HG02759 (cell line): ENCODE results near the gene SAMD14.
"Not testable (repeated sequence)": the region's sequence is repeated elsewhere in the genome, so short reads cannot be mapped to it uniquely, and the experiment has no call there.

Experiments
- ATAC-seq: cut with Tn5 transposase; IDR thresholded peaks from one replicate; pipeline ENCODE4 v1.9.1; 2021; ENCODE audit warnings: mild to moderate bottlenecking, moderate library complexity; ENCODE audit not compliant: unreplicated experiment

SAMD14 gene

DNA sequence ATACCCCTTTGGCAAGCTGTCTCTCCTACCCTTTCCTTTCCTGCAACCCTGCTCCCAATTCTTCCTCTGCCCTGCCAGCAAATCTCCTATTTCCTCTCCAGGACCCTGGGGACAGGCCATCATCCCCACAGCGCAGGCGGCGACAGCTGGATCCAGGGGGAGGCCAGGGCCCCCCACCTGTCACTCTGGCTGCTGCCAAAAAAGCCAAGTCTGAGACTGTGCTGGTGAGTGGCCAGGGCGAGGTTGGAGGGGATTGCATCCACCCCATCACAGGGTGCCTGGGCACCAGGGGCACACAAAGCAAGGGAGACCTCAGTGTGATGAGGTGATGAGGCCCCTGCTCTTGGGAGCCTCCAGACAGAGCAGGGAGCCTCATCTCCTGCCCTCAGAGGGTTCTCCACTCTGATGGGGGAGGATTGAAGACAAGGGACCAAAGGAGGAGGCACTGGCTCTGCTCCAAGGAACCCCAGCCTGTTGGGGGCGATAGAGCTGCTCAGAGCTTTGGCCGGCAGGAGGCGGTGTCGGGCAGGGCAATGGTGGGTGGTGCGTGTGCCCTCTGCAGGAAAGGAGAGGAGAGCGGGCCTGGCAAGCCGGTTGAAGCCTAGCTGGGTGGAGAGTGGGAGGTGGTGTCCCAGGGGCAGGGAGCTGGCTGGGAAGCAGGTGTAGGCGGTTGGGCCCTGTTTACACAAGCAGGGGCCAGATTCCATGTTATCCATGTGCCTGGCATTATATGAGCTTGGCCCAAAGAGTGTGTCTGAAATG, 50.4 kb downstream of the SAMD14 start:
- ATAC-seq, result no peak

DNA sequence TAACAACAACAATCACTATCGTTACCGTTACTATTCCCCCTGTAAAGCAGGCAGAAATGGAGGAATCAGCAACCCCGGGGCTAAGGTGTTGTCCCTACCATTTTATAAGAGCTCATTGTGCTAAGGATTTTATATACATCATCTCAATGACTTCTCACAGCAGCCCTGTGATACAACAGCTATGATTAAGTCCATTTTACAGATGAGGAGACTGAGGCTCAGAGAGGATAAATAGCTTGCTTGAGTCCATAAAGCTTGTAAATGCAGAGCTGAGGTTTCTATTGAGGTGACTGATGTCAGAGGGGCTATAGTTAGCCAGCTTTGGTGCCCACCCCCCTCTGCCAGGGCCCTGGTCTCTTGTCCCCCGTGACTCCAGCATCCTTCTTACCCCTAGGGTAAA, 51.5 kb downstream of the SAMD14 start:
- ATAC-seq, result no peak

DNA sequence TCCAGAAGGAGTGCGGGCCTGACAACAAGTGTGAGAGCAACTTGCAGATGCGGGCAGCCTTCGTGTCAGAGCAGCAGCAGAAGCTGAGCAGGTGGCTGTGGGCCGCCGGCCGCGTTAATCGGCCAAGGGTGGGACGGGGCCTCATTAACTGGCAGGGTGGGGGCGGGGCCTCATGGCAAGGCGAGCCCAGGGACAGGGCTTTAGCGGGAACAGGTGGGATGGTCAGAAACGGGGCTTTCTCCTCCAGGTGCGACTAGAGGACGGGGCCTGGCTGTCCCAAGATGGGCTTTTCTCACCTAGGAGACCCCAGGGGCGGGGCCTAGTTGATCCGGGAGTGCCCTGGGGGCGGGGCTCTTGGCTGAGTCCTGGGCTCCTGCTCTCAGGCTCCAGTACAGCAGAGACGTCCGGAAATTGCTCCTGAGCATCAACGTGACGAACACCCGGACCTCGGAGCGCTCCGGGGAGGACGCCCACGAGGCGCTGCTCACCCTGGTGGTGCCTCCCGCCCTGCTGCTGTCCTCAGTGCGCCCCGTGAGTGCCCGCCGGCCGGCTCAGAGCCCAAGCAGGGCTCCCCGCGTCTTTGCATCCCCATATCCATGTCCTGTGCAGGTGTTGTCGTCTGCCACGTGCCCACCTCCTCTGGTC, 53.2 kb downstream of the SAMD14 start:
- ATAC-seq, result no peak

DNA sequence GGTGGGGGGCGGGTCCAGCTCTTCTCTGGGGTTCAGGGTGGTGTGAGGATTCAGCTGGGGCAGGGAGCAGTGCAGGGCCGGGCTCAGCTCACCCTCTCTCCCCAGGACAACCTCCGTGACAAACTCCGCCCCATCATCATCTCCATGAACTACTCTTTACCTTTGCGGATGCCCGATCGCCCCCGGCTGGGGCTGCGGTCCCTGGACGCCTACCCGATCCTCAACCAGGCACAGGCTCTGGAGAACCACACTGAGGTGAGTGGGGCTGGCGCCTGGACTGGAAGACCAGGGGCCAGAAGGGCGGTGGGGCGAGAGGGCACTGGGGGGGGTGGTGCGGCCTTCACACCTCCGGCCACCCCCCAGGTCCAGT, 53.8 kb downstream of the SAMD14 start:
- ATAC-seq, result no peak

DNA sequence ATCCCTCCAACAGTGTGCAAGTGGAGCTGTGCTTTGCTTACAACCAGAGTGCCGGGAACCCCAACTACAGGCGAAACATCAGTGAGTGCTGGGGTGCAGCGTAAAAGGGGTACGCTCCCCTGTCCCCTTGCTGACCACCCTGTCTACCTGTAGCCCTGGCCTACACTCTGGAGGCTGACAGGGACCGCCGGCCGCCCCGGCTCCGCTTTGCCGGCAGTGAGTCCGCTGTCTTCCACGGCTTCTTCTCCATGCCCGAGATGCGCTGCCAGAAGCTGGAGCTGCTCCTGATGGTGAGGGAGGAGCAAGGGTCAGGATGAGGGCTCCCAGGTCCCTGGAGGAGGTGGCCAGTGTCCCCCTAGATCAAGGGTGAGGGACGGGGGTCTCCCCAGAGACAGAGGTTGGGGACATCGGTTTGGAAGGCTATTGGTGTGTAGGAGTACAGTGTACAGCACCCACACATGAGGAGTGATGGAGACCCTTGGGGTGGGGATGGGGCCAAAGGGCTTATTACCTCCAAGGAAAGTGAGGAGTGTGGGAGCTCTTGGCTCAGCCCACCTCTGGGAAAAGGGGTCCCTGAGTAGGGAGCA, 54.4 kb downstream of the SAMD14 start:
- ATAC-seq, result no peak

DNA sequence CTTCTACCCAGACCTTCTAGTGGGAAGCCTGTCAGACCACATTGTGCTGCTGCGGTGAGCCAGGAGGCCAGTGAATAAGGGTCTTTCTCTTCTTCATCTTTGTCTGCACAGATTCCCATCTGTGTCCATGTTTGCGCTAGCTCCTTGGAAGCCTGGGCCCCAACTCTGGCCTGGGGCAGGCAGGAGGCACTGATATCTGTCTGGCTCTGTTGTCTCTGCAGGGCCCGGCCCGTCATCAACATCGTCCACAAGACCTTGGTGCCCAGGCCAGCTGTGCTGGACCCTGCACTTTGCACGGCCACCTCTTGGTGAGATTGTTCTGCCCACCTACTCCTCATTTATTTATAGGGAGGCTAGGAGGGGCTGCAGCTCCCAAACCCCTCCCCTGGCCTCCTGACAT, 55.7 kb downstream of the SAMD14 start:
- no peak for ATAC-seq

DNA sequence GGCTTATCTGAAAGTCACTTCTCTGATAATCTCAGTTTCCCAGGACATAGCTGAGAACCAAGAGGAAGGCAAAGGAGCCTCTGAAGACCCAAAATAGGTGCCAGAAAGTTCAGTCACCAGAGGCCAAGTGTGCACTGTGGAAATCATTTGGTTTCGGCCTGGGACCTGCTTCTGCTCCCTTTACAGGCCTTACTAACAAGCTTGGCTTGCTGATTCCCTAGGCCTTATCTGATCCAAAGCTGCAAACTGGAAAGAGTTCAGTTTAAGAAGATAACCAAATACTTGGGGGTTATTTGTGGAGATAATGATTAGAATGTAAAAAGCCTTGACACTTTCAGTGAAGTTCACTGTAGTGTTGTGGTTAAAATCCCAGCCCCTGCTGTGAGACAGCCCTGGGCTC, 57.0 kb downstream of the SAMD14 start:
- no peak for ATAC-seq

DNA sequence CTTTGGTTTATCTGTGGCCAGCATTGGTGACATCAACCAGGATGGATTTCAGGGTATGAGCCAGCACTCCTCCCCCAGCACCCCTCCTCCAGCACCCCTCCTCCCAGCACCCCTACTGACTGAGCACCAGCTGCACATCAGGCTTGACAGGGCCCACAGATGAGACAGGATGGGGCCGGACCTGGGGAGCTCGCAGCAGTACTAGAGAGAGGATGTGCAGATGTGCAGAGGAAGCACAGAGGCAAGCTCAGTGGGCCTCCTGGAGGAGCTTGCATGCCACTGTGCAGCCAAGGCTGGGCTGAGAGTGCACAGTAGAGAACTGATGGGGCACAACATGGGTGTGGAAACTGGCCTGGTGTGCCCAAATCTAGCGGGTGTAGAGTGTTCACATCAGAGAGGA, 57.8 kb downstream of the SAMD14 start:
- ATAC-seq, result no peak

DNA sequence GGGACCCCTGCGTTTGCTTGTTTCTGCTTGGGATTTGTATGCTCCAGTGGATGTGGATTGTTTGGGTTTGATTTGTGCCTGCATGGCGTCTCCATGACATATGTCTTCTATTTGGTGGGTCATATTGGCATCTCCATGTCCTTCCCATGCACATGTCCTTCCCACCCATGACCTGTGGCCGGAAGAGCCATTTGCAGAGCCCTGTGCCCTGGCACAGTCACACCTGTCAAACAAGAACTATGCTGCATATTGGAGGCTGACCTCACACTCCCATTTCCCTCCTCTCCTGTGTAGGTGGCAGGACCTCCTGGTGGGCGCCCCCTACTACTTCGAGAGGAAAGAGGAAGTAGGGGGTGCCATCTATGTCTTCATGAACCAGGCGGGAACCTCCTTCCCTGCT, 58.3 kb downstream of the SAMD14 start:
- ATAC-seq, result no peak

DNA sequence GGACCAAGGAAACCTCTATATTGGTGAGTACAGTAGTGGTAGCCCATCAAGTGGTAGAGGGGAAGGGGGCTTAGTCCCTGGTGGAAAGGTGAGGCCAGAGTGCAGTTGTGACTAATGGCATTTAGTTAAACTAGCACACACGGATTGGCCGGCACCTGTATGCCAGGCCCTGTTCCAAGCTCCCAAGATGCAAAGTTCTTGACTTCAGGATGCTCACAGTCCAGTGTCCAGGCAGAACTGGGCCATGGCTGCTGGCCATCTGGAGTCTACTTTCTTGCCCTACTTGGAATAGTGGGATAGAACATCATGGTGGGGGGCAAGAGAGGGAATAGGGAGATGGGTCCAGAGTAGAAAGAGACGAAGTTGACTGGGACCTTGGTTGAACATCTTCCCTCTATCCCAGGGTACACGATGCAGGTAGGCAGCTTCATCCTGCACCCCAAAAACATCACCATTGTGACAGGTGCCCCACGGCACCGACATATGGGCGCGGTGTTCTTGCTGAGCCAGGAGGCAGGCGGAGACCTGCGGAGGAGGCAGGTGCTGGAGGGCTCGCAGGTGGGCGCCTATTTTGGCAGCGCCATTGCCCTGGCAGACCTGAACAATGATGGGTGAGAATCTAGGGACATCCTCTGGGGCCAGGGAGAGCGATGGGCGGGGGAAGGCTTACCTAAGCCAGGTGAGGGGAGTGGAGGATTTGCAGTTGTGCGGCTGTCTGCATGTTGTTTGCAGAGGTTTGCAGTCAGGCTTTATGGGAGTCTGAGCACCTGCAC, 58.9 kb downstream of the SAMD14 start:
- no peak for ATAC-seq

DNA sequence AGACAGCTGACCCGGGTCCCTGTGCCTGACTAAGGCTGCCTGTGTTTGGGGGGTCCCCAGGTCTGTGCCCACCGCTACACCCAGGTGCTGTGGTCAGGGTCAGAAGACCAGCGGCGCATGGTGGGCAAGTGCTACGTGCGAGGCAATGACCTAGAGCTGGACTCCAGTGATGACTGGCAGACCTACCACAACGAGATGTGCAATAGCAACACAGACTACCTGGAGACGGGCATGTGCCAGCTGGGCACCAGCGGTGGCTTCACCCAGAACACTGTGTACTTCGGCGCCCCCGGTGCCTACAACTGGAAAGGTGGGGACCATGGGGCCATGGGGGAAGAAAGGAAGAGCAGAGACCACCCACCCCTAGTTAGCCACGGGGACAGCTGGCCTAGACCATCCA, 62.0 kb downstream of the SAMD14 start:
- no peak for ATAC-seq

DNA sequence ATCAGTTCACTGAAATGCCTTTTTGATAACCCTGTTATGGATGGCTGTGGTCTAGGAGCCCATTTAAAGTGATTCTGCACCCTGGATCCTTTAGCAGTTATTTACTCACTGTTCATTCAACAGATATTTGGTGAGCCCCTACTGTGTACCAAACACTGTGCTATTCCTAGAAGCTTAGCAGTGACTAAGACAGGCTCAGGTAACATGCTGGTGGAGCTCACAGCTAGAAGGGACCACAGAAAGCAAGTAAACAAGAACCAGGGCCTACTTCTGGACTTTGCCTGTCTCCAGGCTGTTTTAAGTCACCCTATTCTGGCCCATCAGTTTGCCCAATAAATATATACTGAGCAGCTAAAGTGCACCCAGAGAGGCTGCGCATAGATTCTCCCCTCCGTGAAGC, 63.0 kb downstream of the SAMD14 start:
- no peak for ATAC-seq

DNA sequence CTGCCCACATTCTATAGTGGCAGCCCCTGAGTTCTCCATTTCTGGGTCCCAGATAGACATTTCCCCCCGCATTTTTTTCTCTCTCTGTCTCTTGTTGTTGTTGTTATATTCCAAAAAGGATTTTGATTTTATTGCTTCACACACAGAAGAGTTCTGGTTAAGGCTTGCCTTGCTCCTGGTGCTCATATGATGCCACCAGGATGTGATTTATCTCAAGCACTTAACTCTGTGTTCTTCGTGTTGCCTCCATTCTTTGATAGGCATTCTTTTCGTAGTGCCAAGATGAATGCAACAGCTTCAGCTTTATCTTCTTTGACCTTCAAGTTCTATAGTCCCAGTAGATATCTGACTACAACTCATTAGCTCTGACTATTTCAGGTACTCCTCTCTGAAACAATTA, 64.9 kb downstream of the SAMD14 start:
- ATAC-seq, result no peak

DNA sequence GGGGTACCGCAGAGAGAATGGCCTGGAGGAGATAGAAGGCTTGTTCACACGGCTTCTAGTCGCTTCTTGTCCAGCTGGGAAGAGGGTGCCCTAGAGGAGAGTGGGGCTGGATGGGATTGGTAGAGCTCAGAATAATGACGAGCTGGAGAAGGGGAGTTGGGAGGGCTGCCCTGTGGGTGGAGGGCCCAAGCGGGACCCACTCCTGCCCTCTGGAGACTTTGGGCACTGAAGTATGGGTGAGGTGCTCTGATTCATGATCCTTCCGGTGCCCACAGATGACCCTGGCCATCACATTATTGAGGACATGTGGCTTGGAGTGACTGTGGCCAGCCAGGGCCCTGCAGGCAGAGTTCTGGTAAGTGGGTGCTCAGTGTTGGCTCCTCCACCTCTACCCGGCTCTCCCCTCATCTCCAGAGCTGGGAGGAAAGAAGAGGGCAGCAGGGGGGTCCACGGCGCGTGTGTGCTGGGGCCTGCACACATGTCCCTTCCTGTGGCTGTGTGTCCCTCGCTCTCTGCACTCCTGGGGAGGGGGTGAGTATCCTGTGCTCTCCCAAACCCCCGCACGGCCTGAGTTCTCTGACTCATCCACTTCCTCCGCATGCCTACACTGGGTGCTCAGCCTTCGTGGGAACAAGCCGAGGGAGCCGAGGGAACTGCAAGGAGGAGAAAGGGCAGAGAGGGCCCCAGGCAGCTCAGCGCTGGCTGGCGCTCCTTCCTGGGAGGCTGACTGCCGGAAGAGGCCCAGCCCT, 65.5 kb downstream of the SAMD14 start:
- ATAC-seq, result no peak

DNA sequence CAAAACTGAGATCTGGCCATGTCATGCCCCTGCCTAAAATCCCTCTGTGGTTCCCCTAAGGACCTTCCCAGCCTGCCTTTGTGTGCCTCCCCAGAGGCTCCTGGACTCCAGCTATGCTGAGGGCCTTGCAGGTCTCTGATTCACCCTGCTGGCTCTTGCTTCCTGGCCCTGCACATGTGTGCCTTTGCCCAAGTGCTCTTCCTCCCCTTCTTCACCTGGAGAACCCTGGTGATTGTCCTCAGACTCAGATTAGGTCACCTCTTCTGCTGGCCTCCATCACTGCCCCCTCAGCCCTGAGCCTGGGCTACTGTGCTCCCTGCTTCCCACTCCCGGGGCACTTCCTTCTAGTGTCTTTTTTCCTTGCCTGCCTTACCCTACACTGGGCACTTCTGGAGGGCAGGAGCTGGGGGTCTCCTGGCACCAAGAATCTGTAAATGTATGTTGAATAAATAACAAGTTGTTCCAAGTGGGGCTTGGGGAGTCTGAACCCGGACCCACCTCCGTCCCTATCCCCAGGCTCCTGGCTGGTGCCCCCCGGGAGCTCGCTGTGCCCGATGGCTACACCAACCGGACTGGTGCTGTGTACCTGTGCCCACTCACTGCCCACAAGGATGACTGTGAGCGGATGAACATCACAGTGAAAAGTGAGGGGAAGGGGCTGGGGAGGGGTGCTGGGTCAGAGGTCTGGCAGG, 66.3 kb downstream of the SAMD14 start:
- ATAC-seq, result no peak

DNA sequence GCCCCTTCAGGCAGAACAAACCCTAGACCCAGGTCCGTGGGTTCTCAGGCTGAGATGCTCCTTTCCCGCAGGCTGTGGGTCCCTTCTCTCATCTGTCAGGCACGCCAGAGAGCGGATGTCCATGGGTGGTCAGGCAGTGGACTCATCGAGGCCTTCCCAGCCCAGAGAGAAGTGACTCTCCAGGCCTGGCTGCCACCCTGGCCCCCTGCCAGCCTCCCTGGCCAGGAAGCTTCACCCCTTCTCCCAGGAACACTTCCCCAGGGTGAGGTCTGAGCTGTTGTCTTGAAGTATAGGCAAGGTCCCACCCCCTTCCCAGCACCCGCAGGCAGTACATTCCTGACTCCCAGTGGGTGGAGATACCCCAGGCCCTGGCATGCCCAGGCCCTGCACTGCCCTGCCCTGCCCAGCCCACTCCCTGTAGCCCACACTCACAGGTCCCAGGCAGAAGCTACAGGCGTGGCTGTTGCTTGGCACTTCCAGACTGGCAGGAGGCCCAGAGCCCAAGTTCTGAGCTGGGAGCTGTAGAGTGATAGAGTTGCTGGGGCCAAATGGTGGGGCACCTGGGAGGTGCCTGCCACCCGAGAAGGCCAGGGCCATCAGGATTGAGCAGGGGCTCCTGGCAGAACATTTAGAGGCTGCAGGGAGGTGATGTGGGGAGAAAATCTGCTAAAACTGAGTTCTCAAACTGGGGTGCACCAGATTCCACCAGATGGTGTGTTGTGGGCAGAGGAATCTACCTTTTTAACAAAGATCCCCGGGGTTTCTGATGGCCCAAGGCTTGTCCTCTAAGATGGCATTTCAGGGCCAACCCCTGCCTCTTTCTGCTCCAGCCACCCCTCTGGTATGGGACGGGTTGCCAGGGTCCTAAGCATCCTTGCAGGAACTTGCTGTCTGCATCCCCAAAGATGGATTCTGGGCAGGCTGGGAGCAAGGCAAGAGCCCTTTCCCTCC, 67.4 kb downstream of the SAMD14 start:
- ATAC-seq, result no peak

DNA sequence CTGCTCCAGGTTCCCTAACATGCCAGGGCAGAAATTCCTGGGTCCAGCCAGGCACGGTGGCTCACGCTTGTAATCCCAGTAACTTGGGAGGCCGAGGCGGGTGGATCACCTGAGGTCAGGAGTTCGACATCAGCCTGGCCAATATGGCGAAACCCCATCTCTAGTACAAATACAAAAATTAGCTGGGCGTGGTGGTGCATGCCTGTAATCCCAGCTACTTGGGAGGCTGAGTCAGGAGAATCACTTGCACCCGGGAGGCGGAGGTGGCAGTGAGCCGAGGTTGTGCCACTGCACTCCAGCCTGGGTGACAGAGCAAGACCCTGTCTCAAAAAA, 68.3 kb downstream of the SAMD14 start:
- ATAC-seq, result not testable (repeated sequence)

DNA sequence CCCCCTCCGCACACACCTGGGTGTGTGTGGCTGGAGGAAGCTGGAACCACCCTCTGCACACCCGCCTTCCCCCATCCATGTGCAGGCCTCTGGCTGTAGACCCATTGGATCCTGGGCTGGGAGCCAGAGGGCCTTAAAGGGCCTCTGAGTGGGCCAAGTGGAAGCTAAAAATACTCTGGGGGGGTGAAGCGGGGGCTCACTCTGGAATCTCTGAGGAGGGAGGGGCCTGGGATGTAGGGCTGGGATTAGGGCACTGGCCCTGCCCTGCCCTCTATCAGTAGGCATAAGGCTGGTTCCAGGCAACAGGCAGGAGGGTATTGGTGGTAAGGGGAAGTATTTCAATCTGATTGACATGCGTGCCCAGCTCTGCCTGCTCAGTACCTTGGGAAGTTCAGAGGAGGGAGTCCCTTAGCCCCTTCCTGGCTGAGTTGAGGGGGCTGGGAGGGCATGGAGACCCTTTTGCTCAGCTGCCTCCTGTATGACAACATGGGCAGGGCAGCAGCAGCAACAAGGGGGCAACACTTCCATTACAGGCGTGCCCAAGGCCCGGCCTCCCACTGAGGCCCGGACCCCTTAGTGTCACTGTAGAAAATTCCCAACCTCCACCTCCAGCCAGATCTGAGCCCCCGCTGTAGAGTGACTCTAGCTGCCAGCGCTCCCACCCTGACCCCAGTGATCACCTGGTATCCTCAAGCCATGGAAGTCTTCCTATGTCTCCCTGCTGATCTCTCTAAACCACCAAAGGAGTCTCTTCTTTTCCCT, 68.8 kb downstream of the SAMD14 start:
- no peak for ATAC-seq
